Fibroblast of skin of left quadriceps (primary cell): ENCODE measurements around the gene N4BP2L2.

Experiments
- DNase-seq, 2 experiments: peaks; one replicate each; pipeline ENCODE4 v3.0.0-alpha.2; 2013; ENCODE audit warnings: low read depth in 2 of 2

Gene N4BP2L2

GRCh38 chr13:32530841-32531253 is 7.7 kb downstream of the N4BP2L2 start:
- DNase-seq: peak in 1 of 2 experiments; percentile 15

GRCh38 chr13:32528358-32528757 is 10.2 kb downstream of the N4BP2L2 start:
- DNase-seq: no peak

- no peak for DNase-seq
These were observed 11.4 kb downstream of the N4BP2L2 start for GRCh38 chr13:32527151-32527550.

- no peak for DNase-seq
These were observed 12.8 kb downstream of the N4BP2L2 start for GRCh38 chr13:32525766-32526165.

GRCh38 chr13:32515246-32515645 is 23.3 kb downstream of the N4BP2L2 start:
- DNase-seq: no peak

- no peak for DNase-seq
These were observed 27.1 kb downstream of the N4BP2L2 start for GRCh38 chr13:32511482-32511881.

- no peak for DNase-seq
These were observed 33.7 kb downstream of the N4BP2L2 start for GRCh38 chr13:32504876-32505275.

- DNase-seq: no peak
These were observed 34.3 kb downstream of the N4BP2L2 start for GRCh38 chr13:32504263-32504662.

- no peak for DNase-seq
These were observed 34.9 kb downstream of the N4BP2L2 start for GRCh38 chr13:32503727-32504126.

- DNase-seq: no peak
These were observed 37.5 kb downstream of the N4BP2L2 start for GRCh38 chr13:32501064-32501463.

- no peak for DNase-seq
These were observed 38.9 kb downstream of the N4BP2L2 start for GRCh38 chr13:32499538-32500210.

GRCh38 chr13:32497589-32497988 is 41.0 kb downstream of the N4BP2L2 start:
- no peak for DNase-seq

GRCh38 chr13:32496599-32497160 is 41.9 kb downstream of the N4BP2L2 start:
- DNase-seq: no peak

- no peak for DNase-seq
These were observed 42.8 kb downstream of the N4BP2L2 start for GRCh38 chr13:32495841-32496240.

- DNase-seq: no peak
These were observed 43.2 kb downstream of the N4BP2L2 start for GRCh38 chr13:32495429-32495828.

- no peak for DNase-seq
These were observed 47.6 kb downstream of the N4BP2L2 start for GRCh38 chr13:32491028-32491427.

- DNase-seq: no peak
These were observed 61.7 kb downstream of the N4BP2L2 start for GRCh38 chr13:32476892-32477291.

- no peak for DNase-seq
These were observed 62.4 kb downstream of the N4BP2L2 start for GRCh38 chr13:32476021-32476731.

GRCh38 chr13:32474999-32475792 is 63.4 kb downstream of the N4BP2L2 start:
- DNase-seq: no peak

GRCh38 chr13:32473650-32474049 is 64.9 kb downstream of the N4BP2L2 start:
- no peak for DNase-seq

- DNase-seq: no peak
These were observed 66.4 kb downstream of the N4BP2L2 start for GRCh38 chr13:32472194-32472621.
